HFFc6 (cell line): ENCODE measurements around the gene MUC5B. TPM values are rescaled to one million over a fixed set of nuclear protein-coding genes. Genes with fewer than 3 reads are reported as not detected.

ENCODE experiments used
- DNase-seq: peaks from one replicate; pipeline ENCODE4 v3.0.0-alpha.2; 2018
- H3K27ac Mint-ChIP-seq: 2 replicates; pipeline ENCODE4 v1.8.0; 2020; ENCODE audit warnings: mild to moderate bottlenecking, mixed read lengths
- H3K27me3 Mint-ChIP-seq: 2 replicates; pipeline ENCODE4 v1.8.0; 2021; ENCODE audit warnings: mild to moderate bottlenecking, moderate library complexity, mixed read lengths; ENCODE audit not compliant: insufficient read depth
- H3K36me3 Mint-ChIP-seq: 2 replicates; pipeline ENCODE4 v1.8.0; 2021; ENCODE audit warnings: low read depth, mixed read lengths
- H3K4me1 Mint-ChIP-seq: 2 replicates; pipeline ENCODE4 v1.8.0; 2020; ENCODE audit warnings: low read depth, mixed read lengths
- H3K4me3 Mint-ChIP-seq: 2 replicates; pipeline ENCODE4 v1.8.0; 2020; ENCODE audit warnings: mild to moderate bottlenecking, moderate library complexity, mixed read lengths
- H3K9me3 Mint-ChIP-seq: 2 replicates; pipeline ENCODE4 v1.8.0; 2020; ENCODE audit warnings: mild to moderate bottlenecking, mixed read lengths
- CTCF ChIP-seq: fragments of 200-600 bp; sonication (generic); IDR thresholded peaks from 2 replicates; pipeline ENCODE4 v1.5.0; 2021; ENCODE audit warnings: antibody characterized with exemption, mild to moderate bottlenecking
- total RNA-seq, 6 experiments: library from RNA; stranded (reverse); fragmentation: NEBNext Ultra II Directional; extraction: Animal tissue kit (Norgen Biotek cat#: 25700); gene quantifications; 2 replicates in 1 of 6; 3 replicates in 5 of 6; pipeline ENCODE4 v1.2.3, GENCODE V29; 2021

MUC5B gene
- total RNA-seq, 6 experiments from 2014 or later: not detected

- Mint-ChIP-seq H3K36me3 (peaks cover 3% of the 10 kb centered on the region; the same call in 1 of the 2 replicates), H3K27ac (no peak overlapping the region)
These were observed 74.2 kb downstream of the MUC5B start for GRCh38 chr11:1297011-1297575.

GRCh38 chr11:1297576-1298473 lies 75.0 kb downstream of the MUC5B start:
- Mint-ChIP-seq H3K27ac (no peak overlapping the region), H3K36me3 (peaks cover 3% of the 10 kb centered on the region; the same call in 1 of the 2 replicates), H3K27me3 (no peaks in the 10 kb centered on the region), H3K4me1 (no peaks in the 10 kb centered on the region), H3K4me3 (no peak overlapping the region), H3K9me3 (no peaks in the 10 kb centered on the region)
- no peak for DNase-seq
- TF ChIP-seq CTCF: no peak

More at GRCh38 chr11:1297011-1297575, 74.2 kb downstream of the MUC5B start:
- Mint-ChIP-seq H3K4me1 (no peaks in the 10 kb centered on the region), H3K9me3 (no peaks in the 10 kb centered on the region), H3K27me3 (no peaks in the 10 kb centered on the region), H3K4me3 (no peak overlapping the region)
- no peak for TF ChIP-seq CTCF
- no peak for DNase-seq

GRCh38 chr11:1298695-1299492 lies 76.0 kb downstream of the MUC5B start:
- Mint-ChIP-seq H3K27ac (no peak overlapping the region), H3K4me1 (no peaks in the 10 kb centered on the region), H3K36me3 (peaks cover 3% of the 10 kb centered on the region; the same call in 1 of the 2 replicates), H3K4me3 (no peak overlapping the region), H3K27me3 (0 out of 2 replicates have a peak, but pooled peaks cover 1% of the 10 kb centered on the region), H3K9me3 (no peaks in the 10 kb centered on the region)
- no peak for TF ChIP-seq CTCF
- no peak for DNase-seq

- Mint-ChIP-seq H3K9me3 (no peaks in the 10 kb centered on the region), H3K4me1 (no peaks in the 10 kb centered on the region), H3K27ac (no peak overlapping the region), H3K4me3 (no peak overlapping the region), H3K36me3 (peaks cover 3% of the 10 kb centered on the region; the same call in 1 of the 2 replicates), H3K27me3 (0 out of 2 replicates have a peak, but pooled peaks cover 1% of the 10 kb centered on the region)
- DNase-seq: no peak
- TF ChIP-seq CTCF: no peak
These were observed 76.8 kb downstream of the MUC5B start for GRCh38 chr11:1299621-1300020.

- H3K9me3 Mint-ChIP-seq: no peaks in the 10 kb centered on the region
- H3K27me3 Mint-ChIP-seq: 0 out of 2 replicates have a peak, but pooled peaks cover 1% of the 10 kb centered on the region
- no peak overlapping the region for H3K4me3 Mint-ChIP-seq
- no peak for DNase-seq
- no peak overlapping the region for H3K27ac Mint-ChIP-seq
- no peaks in the 10 kb centered on the region for H3K4me1 Mint-ChIP-seq
- TF ChIP-seq CTCF: no peak
- H3K36me3 Mint-ChIP-seq: peaks cover 3% of the 10 kb centered on the region; the same call in 1 of the 2 replicates
These were observed 77.3 kb downstream of the MUC5B start for GRCh38 chr11:1300121-1300520.
